ENCODE results near the gene TTC39A.

The TTC39A gene

DNA sequence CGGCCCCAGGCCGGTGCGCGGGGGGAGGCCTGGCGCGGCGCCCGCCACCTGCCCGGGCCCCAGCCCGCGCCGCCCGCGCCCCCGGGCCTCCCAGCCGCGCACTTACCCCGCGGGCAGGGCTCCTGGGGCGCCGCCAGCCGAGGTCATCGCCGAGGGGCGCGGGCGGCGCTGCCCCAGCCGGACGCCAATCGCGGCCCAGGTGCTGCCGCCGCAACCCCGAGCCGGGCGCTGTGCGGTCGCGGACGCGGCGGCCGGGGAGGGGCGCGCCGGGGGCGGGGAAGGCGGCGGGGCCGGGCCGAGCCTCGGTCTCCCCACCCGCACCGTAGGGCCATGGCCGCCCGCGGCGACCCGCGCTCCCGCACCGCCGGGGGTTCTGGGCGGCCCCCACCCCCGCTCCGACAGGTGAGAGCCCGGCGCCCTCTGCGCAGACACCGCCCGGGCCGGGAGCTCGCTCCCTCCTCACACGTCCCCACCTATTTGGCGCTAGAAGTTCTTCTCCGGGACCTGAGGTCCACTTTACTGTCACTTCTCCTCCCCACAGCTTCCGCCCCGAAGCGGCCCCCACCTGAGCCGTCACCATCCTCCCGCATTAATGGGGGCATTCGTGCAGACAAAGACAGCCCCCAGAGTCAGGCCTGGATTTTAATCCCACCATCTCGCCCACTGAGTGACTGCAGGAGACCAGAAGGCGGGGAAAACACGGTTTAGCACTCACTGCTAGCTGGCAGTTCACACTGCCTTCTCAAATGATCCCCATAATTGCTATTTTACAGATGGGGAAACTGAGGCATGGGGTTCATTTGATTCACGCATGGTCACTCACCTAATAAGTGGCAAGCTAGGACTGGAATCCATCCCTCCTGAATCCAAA lies at the start of gene TTC39A:
TTC39A (minus strand) TSS at position 232 of the 871 bp plus-strand sequence; CDS start at position 147, 85 bp downstream.
- DNase-seq (ENCODE audit: low read depth in 2 of 2): no peak

- DNase-seq (ENCODE audit: low read depth in 2 of 2): no peak
Observed at GRCh38 chr1:51378871-51379270, 48.5 kb upstream of the TTC39A start.

- DNase-seq (ENCODE audit: low read depth in 2 of 2): no peak
Observed at GRCh38 chr1:51373898-51374297, 43.5 kb upstream of the TTC39A start.

GRCh38 chr1:51372561-51372960 lies 42.2 kb upstream of the TTC39A start:
- no peak for DNase-seq (ENCODE audit: low read depth in 2 of 2)

- DNase-seq (ENCODE audit: low read depth in 2 of 2): no peak
Observed at GRCh38 chr1:51369171-51369570, 38.8 kb upstream of the TTC39A start.

DNA sequence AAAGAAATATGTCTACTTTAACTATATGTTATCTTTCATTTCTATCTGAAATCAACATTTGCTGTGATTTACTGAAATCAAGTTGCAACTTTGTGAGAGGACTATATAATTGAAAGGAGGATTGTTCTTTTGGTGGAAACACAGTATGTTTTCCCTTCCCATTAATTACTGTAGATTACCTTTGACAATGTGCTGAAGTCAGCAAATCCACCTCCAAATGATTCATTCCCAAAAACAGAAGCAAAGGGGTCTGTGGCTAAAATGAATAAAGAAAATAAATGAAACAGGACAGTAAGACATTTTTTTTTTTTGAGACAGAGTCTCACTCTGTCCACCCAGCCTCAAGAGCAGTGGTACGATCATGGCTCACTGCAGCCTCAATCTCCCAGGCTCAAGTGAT lies 35.4 kb upstream of the TTC39A start:
- no peak for DNase-seq (ENCODE audit: low read depth in 2 of 2)

DNA sequence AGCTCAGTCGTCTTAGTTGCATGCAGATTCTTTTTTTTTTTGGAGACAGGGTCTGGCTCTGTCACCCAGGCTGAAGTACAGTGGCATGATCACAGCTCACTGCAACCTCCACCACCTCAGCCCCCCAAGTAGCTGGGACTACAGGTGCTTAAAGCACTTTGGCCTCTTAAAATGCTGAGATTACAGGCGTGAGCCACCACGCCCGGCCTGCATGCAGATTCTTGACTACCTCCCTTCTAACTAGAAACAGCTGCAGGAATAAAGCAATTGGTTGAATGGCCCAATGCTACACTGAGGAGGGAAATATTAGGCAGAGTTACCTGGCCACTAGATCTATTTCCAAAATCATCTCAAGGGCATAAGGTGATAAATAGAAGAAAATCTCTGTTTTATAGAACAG lies 29.5 kb upstream of the TTC39A start:
- DNase-seq (ENCODE audit: low read depth in 2 of 2): no peak

- no peak for DNase-seq (ENCODE audit: low read depth in 2 of 2)
Observed at GRCh38 chr1:51355382-51355781, 25.0 kb upstream of the TTC39A start.

- DNase-seq (ENCODE audit: low read depth in 2 of 2): no peak
Observed at GRCh38 chr1:51354416-51354815, 24.1 kb upstream of the TTC39A start.

GRCh38 chr1:51351907-51352306 lies 21.5 kb upstream of the TTC39A start:
- no peak for DNase-seq (ENCODE audit: low read depth in 2 of 2)

DNA sequence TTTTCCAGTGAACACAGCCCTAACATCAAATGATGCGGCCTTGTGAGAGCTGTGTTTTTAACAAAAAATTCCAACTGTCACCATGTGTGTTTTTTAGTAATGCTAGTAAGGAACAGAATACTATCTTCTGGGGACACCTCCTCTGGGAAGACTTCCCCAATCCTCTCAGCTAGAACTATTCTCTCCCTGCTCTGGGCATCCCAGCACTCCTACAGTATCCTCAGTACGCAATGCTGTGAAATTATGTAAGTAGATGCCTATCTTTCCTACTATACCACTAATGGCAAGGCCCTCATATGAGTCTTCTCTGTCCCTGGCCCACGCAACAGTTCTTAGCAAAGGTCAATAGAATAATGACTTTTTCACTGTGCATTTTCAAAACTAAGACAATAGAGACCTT lies 19.5 kb upstream of the TTC39A start:
- no peak for DNase-seq (ENCODE audit: low read depth in 2 of 2)

DNA sequence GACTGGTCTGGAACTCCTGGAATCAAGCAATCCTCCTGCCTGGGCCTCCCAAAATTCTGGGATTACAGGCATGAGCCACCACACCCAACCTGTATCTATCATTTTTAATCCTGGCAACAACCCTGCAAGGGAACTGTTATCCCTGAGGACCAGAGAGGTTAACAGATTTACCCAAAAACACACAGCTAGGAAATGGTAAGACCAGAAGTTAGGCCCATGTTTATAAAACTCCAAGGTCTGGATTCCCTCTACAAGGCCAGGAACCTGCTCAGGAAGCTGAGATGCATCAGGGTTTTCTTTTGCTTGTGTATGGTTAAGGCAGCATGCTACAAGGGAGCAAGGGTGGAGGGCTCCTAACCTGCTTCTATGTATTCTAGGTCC lies 17.8 kb upstream of the TTC39A start:
- no peak for DNase-seq (ENCODE audit: low read depth in 2 of 2)

- DNase-seq (ENCODE audit: low read depth in 2 of 2): no peak
Observed at GRCh38 chr1:51347398-51348146, 17.2 kb upstream of the TTC39A start.

- DNase-seq (ENCODE audit: low read depth in 2 of 2): no peak
Observed at GRCh38 chr1:51346086-51346942, 16.0 kb upstream of the TTC39A start.

- no peak for DNase-seq (ENCODE audit: low read depth in 2 of 2)
Observed at GRCh38 chr1:51345300-51345687, 14.9 kb upstream of the TTC39A start.

- no peak for DNase-seq (ENCODE audit: low read depth in 2 of 2)
Observed at GRCh38 chr1:51344602-51345299, 14.4 kb upstream of the TTC39A start.

GRCh38 chr1:51344276-51344601 lies 13.9 kb upstream of the TTC39A start:
- no peak for DNase-seq (ENCODE audit: low read depth in 2 of 2)

DNA sequence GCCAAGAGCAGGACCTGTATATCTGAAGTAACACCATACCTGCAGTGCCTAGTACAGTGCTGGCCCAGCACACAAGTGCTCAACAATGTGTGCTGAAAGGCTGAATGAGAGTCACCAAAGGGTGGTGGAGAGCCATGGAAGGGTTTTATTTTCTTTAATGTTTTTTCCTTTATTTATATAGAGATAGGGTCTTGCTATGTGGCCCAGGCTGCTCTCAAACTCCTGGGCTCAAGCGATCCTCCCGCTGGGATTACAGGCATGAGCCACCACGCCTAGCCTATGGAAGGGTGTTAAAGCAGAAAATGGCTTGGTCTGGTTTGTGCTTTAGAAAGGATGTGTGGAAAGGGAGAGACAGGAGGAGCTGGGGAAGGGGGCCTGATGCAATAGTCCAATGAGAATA lies 13.3 kb upstream of the TTC39A start:
- DNase-seq (ENCODE audit: low read depth in 2 of 2): no peak

DNA sequence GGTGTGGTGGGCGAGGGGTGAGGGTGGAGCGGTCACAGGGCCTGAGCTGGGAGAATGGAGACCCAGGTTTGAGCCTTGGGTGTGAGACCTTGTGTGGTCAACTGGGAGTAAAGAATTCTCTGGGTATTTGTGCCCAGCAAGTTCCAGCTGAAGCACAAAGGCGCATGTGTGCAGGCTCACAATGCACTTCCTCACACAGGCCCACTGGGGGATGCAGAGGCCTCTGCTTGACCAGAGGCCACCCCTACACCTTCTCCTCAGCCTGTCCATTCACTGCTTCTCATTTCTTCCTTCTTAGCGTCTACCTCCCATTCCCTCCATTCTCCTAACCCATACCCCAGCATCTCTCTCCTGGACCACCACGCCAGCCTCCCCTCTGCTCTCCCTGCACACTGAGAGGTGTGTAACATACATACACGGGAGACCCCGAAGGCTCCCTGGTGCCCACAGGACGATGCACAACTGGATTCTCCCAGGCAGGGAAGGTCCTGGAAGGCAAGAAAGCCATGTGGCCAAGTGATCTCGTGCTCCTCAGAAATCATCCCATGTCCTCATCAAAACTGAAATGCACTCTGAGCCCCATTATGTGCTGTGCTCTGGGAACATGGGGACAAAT lies 12.3 kb upstream of the TTC39A start:
- no peak for DNase-seq (ENCODE audit: low read depth in 2 of 2)

DNA sequence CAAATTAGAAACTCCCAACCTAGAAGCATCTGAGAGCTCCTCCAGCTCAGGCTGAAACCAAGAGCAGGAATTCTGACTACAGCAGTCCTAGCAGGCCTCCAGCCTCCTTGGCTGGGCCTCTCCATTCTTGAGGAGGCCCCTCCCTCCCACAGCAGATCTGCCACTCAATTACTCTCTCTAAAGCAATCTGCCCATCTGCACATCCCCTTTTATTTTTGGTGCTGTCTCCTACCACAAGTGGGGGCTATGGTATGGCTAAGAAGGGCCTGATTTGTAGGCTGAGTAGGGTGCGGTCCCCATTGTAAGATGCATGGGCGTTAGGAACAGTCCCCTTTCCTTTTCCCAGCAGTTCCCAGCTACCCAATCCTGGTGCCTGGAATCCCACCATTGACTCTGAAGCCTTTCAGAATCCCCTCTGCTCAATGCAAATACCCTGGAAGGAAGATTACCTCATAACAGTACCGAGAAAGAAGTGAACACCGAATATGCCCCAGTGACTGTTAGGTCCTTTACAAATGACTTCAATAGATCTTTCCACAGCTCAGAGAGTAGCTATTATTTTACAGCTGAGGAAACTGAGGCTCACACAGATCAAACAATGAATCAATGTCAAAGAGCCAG lies 11.6 kb upstream of the TTC39A start:
- no peak for DNase-seq (ENCODE audit: low read depth in 2 of 2)

- DNase-seq (ENCODE audit: low read depth in 2 of 2): no peak
Observed at GRCh38 chr1:51340380-51340779, 10.0 kb upstream of the TTC39A start.

Data from stimulated activated CD4-positive, alpha-beta T cell treated with anti-CD3 and anti-CD28 coated beads, Interleukin-12 subunit alpha, Interleukin-12 subunit beta, amount 100 ng/mL, for 24 hours (primary cell).